Trophoblast cell (in vitro differentiated cells and primary cell): ENCODE measurements around the gene ERCC3. TPM values are rescaled to one million over a fixed set of nuclear protein-coding genes. Genes with fewer than 3 reads are reported as not detected.

ENCODE experiments used
- DNase-seq, 2 donors: peaks; one replicate each; pipeline ENCODE4 v3.0.0-alpha.2; 2016
- H2AFZ ChIP-seq: 2 replicates; pipeline ENCODE4 v1.6.1; 2013; ENCODE audit warnings: low read length, moderate library complexity, mild to moderate bottlenecking; ENCODE audit not compliant: insufficient read depth, poor library complexity
- H2AK5ac ChIP-seq: 2 replicates; pipeline ENCODE4 v1.6.1; 2013; ENCODE audit warnings: mild to moderate bottlenecking, low read length
- H2BK120ac ChIP-seq: 2 replicates; pipeline ENCODE4 v1.6.1; 2013; ENCODE audit warnings: low read length, mild to moderate bottlenecking, moderate library complexity; ENCODE audit not compliant: insufficient read depth, poor library complexity
- H2BK12ac ChIP-seq: 2 replicates; pipeline ENCODE4 v1.6.1; 2013; ENCODE audit warnings: mild to moderate bottlenecking, low read length, moderate library complexity
- H2BK5ac ChIP-seq: 2 replicates; pipeline ENCODE4 v1.6.1; 2013; ENCODE audit warnings: low read length, low read depth, moderate library complexity, mild to moderate bottlenecking; ENCODE audit not compliant: poor library complexity
- H3K14ac ChIP-seq: 2 replicates; pipeline ENCODE4 v1.6.1; 2013; ENCODE audit warnings: mild to moderate bottlenecking, low read length
- H3K18ac ChIP-seq: 2 replicates; pipeline ENCODE4 v1.6.1; 2013; ENCODE audit warnings: mild to moderate bottlenecking, low read length
- H3K23ac ChIP-seq: 2 replicates; pipeline ENCODE4 v1.6.1; 2013; ENCODE audit warnings: low read length
- H3K27ac ChIP-seq: 2 replicates; pipeline ENCODE4 v1.5.1; 2013; ENCODE audit warnings: low read depth, mild to moderate bottlenecking, inconsistent platforms, low read length, moderate library complexity
- H3K27me3 ChIP-seq: 2 replicates; pipeline ENCODE4 v1.6.1; 2013; ENCODE audit warnings: inconsistent platforms, mild to moderate bottlenecking, low read length, moderate library complexity; ENCODE audit not compliant: insufficient read depth
- H3K36me3 ChIP-seq, 2 experiments: 1 replicate in 1 of 2; 2 replicates in 1 of 2; pipeline ENCODE4 v1.6.1; 2013; ENCODE audit warnings: low read length in 2 of 2, mild to moderate bottlenecking in 2 of 2, moderate library complexity in 1 of 2; ENCODE audit not compliant: insufficient read depth in 2 of 2, control insufficient read depth in 1 of 2
- H3K4ac ChIP-seq: 2 replicates; pipeline ENCODE4 v1.6.1; 2013; ENCODE audit warnings: low read depth, mild to moderate bottlenecking, low read length, moderate library complexity
- H3K4me1 ChIP-seq, 2 experiments: 1 replicate in 1 of 2; 2 replicates in 1 of 2; pipeline ENCODE4 v1.6.1; 2013; ENCODE audit warnings: low read length in 2 of 2, mild to moderate bottlenecking in 2 of 2, moderate library complexity in 1 of 2; ENCODE audit not compliant: insufficient read depth in 2 of 2, control insufficient read depth in 1 of 2
- H3K4me2 ChIP-seq: 2 replicates; pipeline ENCODE4 v1.6.1; 2013; ENCODE audit warnings: inconsistent platforms, mild to moderate bottlenecking, low read length, moderate library complexity
- H3K4me3 ChIP-seq: 2 replicates; pipeline ENCODE4 v1.5.1; 2013; ENCODE audit warnings: mild to moderate bottlenecking, low read depth, low read length, inconsistent platforms
- H3K79me1 ChIP-seq: one replicate; pipeline ENCODE4 v1.6.1; 2013; ENCODE audit warnings: low read length
- H3K79me2 ChIP-seq: 2 replicates; pipeline ENCODE4 v1.6.1; 2013; ENCODE audit warnings: low read length, mild to moderate bottlenecking; ENCODE audit not compliant: control insufficient read depth, insufficient read depth, poor library complexity
- H3K9ac ChIP-seq: 2 replicates; pipeline ENCODE4 v1.6.1; 2013; ENCODE audit warnings: mild to moderate bottlenecking, low read length
- H3K9me3 ChIP-seq: 2 replicates; pipeline ENCODE4 v1.6.1; 2013; ENCODE audit warnings: low read depth, mild to moderate bottlenecking, control low read depth, inconsistent platforms, low read length; ENCODE audit not compliant: insufficient read depth
- H4K12ac ChIP-seq: 2 replicates; pipeline ENCODE4 v1.6.1; 2013; ENCODE audit warnings: low read depth, mild to moderate bottlenecking, low read length, moderate library complexity
- H4K8ac ChIP-seq: 2 replicates; pipeline ENCODE4 v1.6.1; 2013; ENCODE audit warnings: low read depth, mild to moderate bottlenecking, low read length, moderate library complexity
- H4K91ac ChIP-seq: one replicate; pipeline ENCODE4 v1.6.1; 2013; ENCODE audit warnings: low read depth, mild to moderate bottlenecking, low read length, moderate library complexity
- WGBS: extraction: QIAGEN DNeasy Blood & Tissue Kit; methylation state at CpG from one replicate; pipeline ENCODE4 v1.1.7; 2013; ENCODE audit warnings: missing lambda C conversion rate; ENCODE audit not compliant: insufficient read length, insufficient coverage; ENCODE audit errors: extremely low coverage; 5-methylcytosine and 5-hydroxymethylcytosine counted together
- polyA plus RNA-seq: library from polyadenylated mRNA; stranded (reverse); fragments of 200-250 nt; gene quantifications from 2 replicates; pipeline ENCODE4 v1.2.3, GENCODE V29; 2013

The ERCC3 gene
- polyA plus RNA-seq: 25.4 and 25.5 TPM in 2 replicates

GRCh38 chr2:127293748-127294562 lies at the start of gene ERCC3:
Gene ERCC3, minus strand, starts transcription at chr2:127294144. Its CDS starts 63 bp downstream, at chr2:127294081.
- H2AK5ac ChIP-seq: no peak within 1 kb of the TSS
- H4K91ac ChIP-seq: peak within 1 kb of the TSS; percentile 93
- peak within 1 kb of the TSS; percentile 91 for H3K18ac ChIP-seq
- H3K36me3 ChIP-seq: peaks cover 24 to 33% of the 10 kb centered on the region in 2 experiments
- peak; percentile 73 to 81 for DNase-seq
- H3K4me1 ChIP-seq: peaks cover 4% of the 10 kb centered on the region in 2 experiments
- peak within 1 kb of the TSS; percentile 96 for H3K9ac ChIP-seq
- H4K12ac ChIP-seq: peak within 1 kb of the TSS; percentile 98
- H3K79me2 ChIP-seq: peaks cover 5% of the 10 kb centered on the region
- peak within 1 kb of the TSS; percentile 94 for H3K14ac ChIP-seq
- peak within 1 kb of the TSS; percentile 73 for H3K27ac ChIP-seq
- H3K27me3 ChIP-seq: no peaks in the 10 kb centered on the region
- no peak within 1 kb of the TSS for H2BK12ac ChIP-seq
- H3K9me3 ChIP-seq: no peaks in the 10 kb centered on the region
- peak within 1 kb of the TSS; percentile 74 for H3K4me2 ChIP-seq
- H2AFZ ChIP-seq: peak within 1 kb of the TSS; percentile 84
- peak within 1 kb of the TSS; percentile 84 for H3K4ac ChIP-seq
- H2BK5ac ChIP-seq: peak within 1 kb of the TSS; percentile 54
- H3K4me3 ChIP-seq: peak within 1 kb of the TSS; percentile 99
- peak within 1 kb of the TSS; percentile 99 for H4K8ac ChIP-seq
- no CpG with 5 or more reads among the region's 55 CpGs for WGBS
- H3K23ac ChIP-seq: no peak within 1 kb of the TSS
- H2BK120ac ChIP-seq: peak within 1 kb of the TSS; percentile 87
- peaks cover 5% of the 10 kb centered on the region for H3K79me1 ChIP-seq

- Histone ChIP-seq H3K4ac (no peak overlapping the region), H4K12ac (no peak overlapping the region), H3K4me2 (no peak overlapping the region)
These were observed 49.3 kb upstream of the ERCC3 start for GRCh38 chr2:127343277-127343676.

GRCh38 chr2:127342101-127342500 lies 48.2 kb upstream of the ERCC3 start:
- H4K8ac ChIP-seq: no peak overlapping the region
- no peak overlapping the region for H3K27ac ChIP-seq
- H3K18ac ChIP-seq: no peak overlapping the region
- H3K4me3 ChIP-seq: no peak overlapping the region
- no peak for DNase-seq
- H4K91ac ChIP-seq: no peak overlapping the region
- H3K79me1 ChIP-seq: no peaks in the 10 kb centered on the region
- H2BK5ac ChIP-seq: no peak overlapping the region
- H3K9me3 ChIP-seq: no peaks in the 10 kb centered on the region
- no peak overlapping the region for H2BK12ac ChIP-seq
- no peak overlapping the region for H2AK5ac ChIP-seq
- H3K36me3 ChIP-seq: peaks cover 0 to 2% of the 10 kb centered on the region in 2 experiments
- H3K9ac ChIP-seq: no peak overlapping the region
- WGBS: no CpG with 5 or more reads among the region's 1 CpG
- no peak overlapping the region for H3K4ac ChIP-seq
- peaks cover 3% of the 10 kb centered on the region for H3K79me2 ChIP-seq
- no peaks in the 10 kb centered on the region for H3K27me3 ChIP-seq
- no peak overlapping the region for H3K14ac ChIP-seq
- no peak overlapping the region for H4K12ac ChIP-seq
- no peaks in the 10 kb centered on the region for H3K4me1 ChIP-seq
- H3K23ac ChIP-seq: no peak overlapping the region
- H3K4me2 ChIP-seq: no peak overlapping the region
- no peak overlapping the region for H2AFZ ChIP-seq
- H2BK120ac ChIP-seq: no peak overlapping the region

More at GRCh38 chr2:127343277-127343676, 49.3 kb upstream of the ERCC3 start:
- Histone ChIP-seq H3K27me3 (no peaks in the 10 kb centered on the region), H2BK5ac (no peak overlapping the region), H2BK12ac (no peak overlapping the region), H3K36me3 (peaks cover 0 to 1% of the 10 kb centered on the region in 2 experiments), H3K9me3 (no peaks in the 10 kb centered on the region), H4K91ac (no peak overlapping the region), H3K14ac (no peak overlapping the region), H3K79me2 (peaks cover 3% of the 10 kb centered on the region), H3K23ac (no peak overlapping the region), H3K79me1 (no peaks in the 10 kb centered on the region), H2BK120ac (no peak overlapping the region), H4K8ac (no peak overlapping the region), H3K27ac (no peak overlapping the region), H2AK5ac (no peak overlapping the region), H3K9ac (no peak overlapping the region), H3K18ac (no peak overlapping the region), H3K4me1 (no peaks in the 10 kb centered on the region), H3K4me3 (no peak overlapping the region), H2AFZ (no peak overlapping the region)
- DNase-seq: no peak
- WGBS: no CpG with 5 or more reads among the region's 2 CpGs

GRCh38 chr2:127332335-127332734 lies 38.4 kb upstream of the ERCC3 start:
- Histone ChIP-seq H2AFZ (no peak overlapping the region), H3K18ac (no peak overlapping the region), H3K23ac (no peak overlapping the region), H2BK120ac (no peak overlapping the region), H3K79me1 (no peaks in the 10 kb centered on the region), H3K14ac (no peak overlapping the region), H4K8ac (no peak overlapping the region), H3K9ac (no peak overlapping the region), H3K4me2 (no peak overlapping the region), H4K91ac (no peak overlapping the region), H3K36me3 (peaks cover 3 to 8% of the 10 kb centered on the region in 2 experiments), H3K79me2 (no peaks in the 10 kb centered on the region), H3K27me3 (no peaks in the 10 kb centered on the region), H3K4ac (no peak overlapping the region), H2AK5ac (no peak overlapping the region), H3K4me1 (no peaks in the 10 kb centered on the region), H2BK12ac (no peak overlapping the region), H3K27ac (no peak overlapping the region), H3K9me3 (no peaks in the 10 kb centered on the region), H4K12ac (no peak overlapping the region), H3K4me3 (no peak overlapping the region), H2BK5ac (no peak overlapping the region)
- WGBS: no CpG with 5 or more reads among the region's 1 CpG
- DNase-seq: no peak
